Epidermal melanocyte (primary cell): Measurements from ENCODE around the gene KAT2B.
"Not testable (repeated sequence)": the region's sequence is repeated elsewhere in the genome, so short reads cannot be mapped to it uniquely, and the experiment has no call there.

Experiments
- DNase-seq: peaks from one replicate; pipeline ENCODE4 v3.0.0; 2011; ENCODE audit warnings: low spot score; ENCODE audit not compliant: insufficient read length

The KAT2B gene

GRCh38 chr3:20041197-20041780 is 1.0 kb downstream of the KAT2B start:
- no peak for DNase-seq

- DNase-seq: no peak
Measured at GRCh38 chr3:20042331-20042730, 2.1 kb downstream of the KAT2B start.

DNA sequence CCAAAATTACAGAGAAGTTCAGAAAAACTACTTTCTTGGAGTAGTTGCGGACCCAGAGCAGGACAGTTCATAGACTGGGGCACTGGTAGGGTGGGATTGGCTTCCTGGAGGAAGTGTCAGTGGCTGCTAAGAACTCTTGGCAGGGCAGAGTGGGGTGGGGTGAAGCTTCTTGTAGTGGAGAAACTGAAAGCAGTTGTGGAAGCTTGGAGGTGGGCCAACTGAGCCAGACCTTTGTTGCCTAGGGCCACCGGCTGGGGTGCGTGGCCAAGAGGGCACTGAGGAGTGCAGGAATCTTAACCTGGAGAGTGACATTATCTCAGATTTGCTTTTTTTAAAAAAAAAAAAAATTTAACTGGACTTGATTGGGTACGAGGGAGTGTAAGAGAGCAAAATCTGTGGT is 3.1 kb downstream of the KAT2B start:
- no peak for DNase-seq

DNA sequence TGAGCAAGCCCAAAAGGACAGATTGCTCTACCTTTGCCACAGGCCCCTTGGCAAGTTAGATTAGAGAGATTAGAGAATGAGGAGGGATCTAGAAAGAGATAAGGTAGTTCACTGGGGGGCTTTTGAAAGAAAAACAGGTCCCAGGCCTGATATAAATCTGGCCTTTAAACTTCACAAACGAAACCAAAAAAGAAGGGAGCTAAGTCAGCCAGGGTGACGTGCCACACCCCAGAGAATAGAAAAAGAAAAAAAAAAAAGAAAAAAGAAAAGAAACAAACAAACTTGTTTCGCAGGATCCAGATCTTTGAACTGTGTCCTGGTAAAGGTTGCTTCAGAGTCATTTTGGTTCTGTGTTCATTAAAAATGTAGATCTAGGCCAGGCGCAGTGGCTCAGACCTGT is 3.6 kb downstream of the KAT2B start:
- DNase-seq: no peak

- DNase-seq: not testable (repeated sequence)
Measured at GRCh38 chr3:20045141-20045540, 4.9 kb downstream of the KAT2B start.

DNA sequence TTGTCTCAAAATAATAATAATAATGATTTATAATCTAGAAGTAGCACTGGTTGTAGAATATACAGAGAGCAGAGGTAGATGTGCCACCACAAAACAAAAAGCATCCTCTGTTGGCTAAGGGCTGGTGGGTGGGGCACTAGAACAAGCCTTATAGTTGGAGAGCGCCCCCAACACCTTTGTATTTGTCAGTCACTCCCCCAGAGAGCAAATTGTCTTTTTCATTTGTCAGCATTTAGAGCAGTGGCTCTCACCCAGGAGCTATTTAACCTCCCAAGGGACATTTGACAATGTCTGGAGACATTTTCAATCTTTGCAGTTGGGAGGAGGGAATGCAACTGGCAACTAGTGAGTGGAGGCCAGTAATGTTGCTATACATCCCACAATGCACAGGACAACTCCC is 6.3 kb downstream of the KAT2B start:
- no peak for DNase-seq

DNA sequence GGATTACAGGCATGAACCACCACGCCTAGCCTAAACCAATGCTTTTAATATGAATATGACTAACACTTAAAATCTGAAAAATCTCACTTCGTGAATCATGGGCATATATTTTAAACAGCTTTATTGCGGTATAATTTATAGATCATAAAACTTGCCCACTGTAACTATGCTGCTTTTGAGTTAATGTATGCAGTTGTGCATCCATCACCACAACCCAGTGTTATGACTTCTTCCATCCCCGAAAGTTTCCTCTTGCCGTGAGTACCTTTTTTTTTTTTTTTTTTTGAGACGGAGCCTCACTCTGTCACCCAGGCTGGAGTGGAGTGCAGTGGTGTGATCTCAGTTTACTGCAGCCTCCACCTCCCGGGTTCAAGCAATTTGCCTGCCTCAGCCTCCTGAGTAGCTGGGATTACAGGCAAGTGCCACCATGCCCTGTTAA is 7.1 kb downstream of the KAT2B start:
- DNase-seq: no peak

- no peak for DNase-seq
Measured at GRCh38 chr3:20047976-20048883, 8.0 kb downstream of the KAT2B start.

- no peak for DNase-seq
Measured at GRCh38 chr3:20051123-20051806, 11.0 kb downstream of the KAT2B start.

- DNase-seq: no peak
Measured at GRCh38 chr3:20052851-20053250, 12.6 kb downstream of the KAT2B start.

GRCh38 chr3:20054549-20054987 is 14.3 kb downstream of the KAT2B start:
- peak; percentile 31 for DNase-seq

DNA sequence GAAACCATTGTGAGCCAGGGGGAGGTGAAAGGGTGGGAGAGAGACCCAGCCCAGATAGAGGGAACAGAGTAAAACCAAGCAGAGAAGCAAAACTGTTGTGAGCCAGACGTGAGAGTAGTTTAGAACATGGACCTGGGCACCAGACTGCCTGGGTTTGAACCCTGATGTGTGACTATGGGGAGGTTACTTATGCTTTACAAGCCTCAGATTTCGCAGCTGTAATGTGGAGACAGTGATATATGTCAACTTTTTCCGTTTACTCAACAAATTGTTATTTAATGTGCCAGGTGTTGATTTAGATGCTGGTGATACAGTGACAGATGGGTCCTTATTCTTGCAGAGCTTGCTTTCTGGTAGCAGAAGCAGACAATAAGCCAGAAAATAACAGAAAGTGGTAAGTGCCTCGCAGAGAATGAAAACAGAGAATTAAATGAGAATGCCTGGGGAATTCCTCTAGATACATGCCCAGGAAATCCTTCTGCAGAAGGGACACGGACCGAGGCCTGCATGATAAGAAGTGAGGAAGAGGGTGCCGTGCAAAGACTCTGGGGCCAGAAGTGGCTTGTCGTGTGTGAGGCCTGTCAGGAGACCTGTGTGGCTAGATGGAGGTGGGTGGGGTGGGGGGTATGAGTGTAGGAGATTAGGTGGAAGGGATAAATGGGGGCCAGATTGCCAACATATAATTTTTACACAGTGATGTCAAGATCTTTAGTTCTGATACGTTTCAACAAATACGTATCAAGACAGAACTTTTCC is 15.0 kb downstream of the KAT2B start:
- DNase-seq: no peak

DNA sequence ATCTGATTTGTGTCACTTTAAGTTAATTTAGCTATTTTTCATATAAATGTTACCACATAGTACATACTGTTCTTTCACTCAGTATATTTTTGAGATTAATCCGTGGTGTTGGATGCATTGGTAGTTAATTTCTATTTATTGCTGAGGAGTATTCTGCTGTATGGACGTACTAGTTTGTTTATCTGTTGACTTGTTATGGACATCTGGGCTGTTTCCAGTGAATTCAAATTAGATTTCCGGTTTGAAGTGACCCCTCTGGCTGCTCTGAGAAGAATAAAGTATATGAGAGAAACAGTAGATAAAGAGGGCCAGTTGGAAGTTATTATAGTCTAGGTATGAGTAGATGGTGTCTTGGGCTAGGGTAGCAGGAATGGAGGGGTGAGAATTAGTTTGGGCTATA is 15.6 kb downstream of the KAT2B start:
- DNase-seq: no peak

DNA sequence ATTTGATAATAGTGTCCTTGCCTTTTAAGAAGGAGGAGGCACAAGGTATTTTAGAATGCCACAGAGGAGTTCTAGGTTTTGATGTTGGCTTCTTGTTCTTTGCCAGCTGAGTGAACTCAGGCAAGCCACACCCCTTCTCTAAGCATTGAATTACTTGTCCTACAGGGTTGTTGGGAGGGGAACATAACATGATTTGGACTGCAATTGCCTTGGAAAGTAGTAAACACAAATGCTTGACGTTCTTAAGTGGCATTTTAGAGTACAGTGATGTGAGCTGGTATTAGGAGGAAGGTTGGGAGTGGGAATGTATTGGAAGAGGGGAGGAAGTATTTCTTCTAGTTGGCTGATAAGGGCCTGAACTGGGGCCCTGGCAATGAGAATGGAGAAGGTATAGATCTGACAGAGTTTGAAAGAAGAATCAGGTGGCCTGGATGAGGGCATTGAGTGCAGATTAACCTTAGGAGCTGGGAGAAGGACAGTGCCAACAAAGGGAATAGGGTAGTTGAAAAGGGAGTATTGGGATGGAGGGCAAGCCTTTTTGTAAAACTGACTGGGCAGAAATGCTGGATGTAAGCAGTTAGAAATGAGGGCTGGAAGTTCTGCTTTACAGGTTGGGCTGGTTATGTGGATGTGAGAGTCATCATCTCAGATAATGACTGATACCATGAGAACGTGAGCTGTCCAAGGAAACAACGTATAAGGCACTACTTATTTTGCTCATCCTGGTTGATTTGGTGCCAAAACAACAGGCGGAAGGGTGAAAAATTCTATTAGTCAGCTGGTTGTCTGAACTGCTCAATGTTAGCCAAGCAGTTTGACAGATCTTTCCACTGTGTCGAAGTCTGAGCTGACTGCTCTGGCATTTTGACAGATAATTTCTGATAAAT is 16.7 kb downstream of the KAT2B start:
- peak; percentile 23 for DNase-seq

- no peak for DNase-seq
Measured at GRCh38 chr3:20057612-20058180, 17.4 kb downstream of the KAT2B start.

DNA sequence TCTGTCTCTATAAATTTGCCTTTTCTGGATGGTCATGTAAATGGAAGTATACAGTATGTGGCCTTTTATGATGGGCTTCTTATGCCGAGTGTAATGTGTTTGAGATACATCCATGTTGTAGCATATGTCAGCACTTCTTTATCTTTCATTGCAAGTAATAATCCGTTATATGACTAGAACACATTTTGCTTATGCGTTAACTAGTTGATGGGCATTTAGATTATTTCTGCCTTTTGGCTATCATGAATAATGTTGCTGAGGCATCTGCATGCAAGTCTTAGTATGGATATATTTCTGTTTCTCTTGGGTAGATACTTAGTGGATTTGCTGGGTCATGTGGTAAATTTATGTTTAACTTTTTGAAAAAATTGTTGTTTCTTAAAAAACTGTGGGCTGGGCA is 19.7 kb downstream of the KAT2B start:
- DNase-seq: no peak

GRCh38 chr3:20060974-20061685 is 20.9 kb downstream of the KAT2B start:
- no peak for DNase-seq

GRCh38 chr3:20062996-20063395 is 22.8 kb downstream of the KAT2B start:
- no peak for DNase-seq

GRCh38 chr3:20064387-20064786 is 24.1 kb downstream of the KAT2B start:
- no peak for DNase-seq
